HG03060 (cell line): ENCODE results near the gene MAEA.

Experiments
- ATAC-seq: cut with Tn5 transposase; IDR thresholded peaks from one replicate; pipeline ENCODE4 v1.9.1; 2021; ENCODE audit warnings: low read depth, moderate number of reproducible peaks; ENCODE audit not compliant: unreplicated experiment

Gene MAEA

GRCh38 chr4:1376391-1376840, 86.7 kb downstream of the MAEA start:
- no peak for ATAC-seq

- ATAC-seq: no peak
Measured at GRCh38 chr4:1376841-1377605, 87.3 kb downstream of the MAEA start.

GRCh38 chr4:1377606-1378261, 88.0 kb downstream of the MAEA start:
- ATAC-seq: no peak

GRCh38 chr4:1378559-1379231, 89.0 kb downstream of the MAEA start:
- ATAC-seq: no peak

GRCh38 chr4:1379351-1379781, 89.7 kb downstream of the MAEA start:
- no peak for ATAC-seq

- ATAC-seq: no peak
Measured at GRCh38 chr4:1379801-1380331, 90.2 kb downstream of the MAEA start.

GRCh38 chr4:1380368-1381151, 90.9 kb downstream of the MAEA start:
- ATAC-seq: no peak

- no peak for ATAC-seq
Measured at GRCh38 chr4:1381181-1381621, 91.5 kb downstream of the MAEA start.

- ATAC-seq: no peak
Measured at GRCh38 chr4:1381944-1382541, 92.4 kb downstream of the MAEA start.

- ATAC-seq: no peak
Measured at GRCh38 chr4:1382776-1383727, 93.4 kb downstream of the MAEA start.

GRCh38 chr4:1383728-1384591, 94.3 kb downstream of the MAEA start:
- no peak for ATAC-seq

GRCh38 chr4:1384675-1385372, 95.1 kb downstream of the MAEA start:
- no peak for ATAC-seq

- no peak for ATAC-seq
Measured at GRCh38 chr4:1385373-1386340, 96.0 kb downstream of the MAEA start.
